ENCODE data around the gene BORCS8.

- no peak for TF ChIP-seq CTCF (IDR thresholded peaks at IDR 0.05)
- TF ChIP-seq POLR2A (IDR thresholded peaks at IDR 0.05) = no peak
- no peak for TF ChIP-seq POLR2AphosphoS5 (IDR thresholded peaks at IDR 0.05)
- no peak for TF ChIP-seq EP300 (IDR thresholded peaks at IDR 0.05)
These were observed 10.4 kb downstream of the BORCS8 start for GRCh38 chr19:19181488-19181998.

Data from gastroesophageal sphincter (tissue), 3 donors.